NAMALWA (cell line): Measurements from ENCODE around the gene FRMD4A.

ENCODE experiments used
- DNase-seq: peaks from one replicate; pipeline ENCODE4 v3.0.0-alpha.2; 2015; ENCODE audit warnings: low spot score

FRMD4A gene

GRCh38 chr10:13698217-13698616, 632.5 kb downstream of the FRMD4A start:
- DNase-seq = no peak

DNA sequence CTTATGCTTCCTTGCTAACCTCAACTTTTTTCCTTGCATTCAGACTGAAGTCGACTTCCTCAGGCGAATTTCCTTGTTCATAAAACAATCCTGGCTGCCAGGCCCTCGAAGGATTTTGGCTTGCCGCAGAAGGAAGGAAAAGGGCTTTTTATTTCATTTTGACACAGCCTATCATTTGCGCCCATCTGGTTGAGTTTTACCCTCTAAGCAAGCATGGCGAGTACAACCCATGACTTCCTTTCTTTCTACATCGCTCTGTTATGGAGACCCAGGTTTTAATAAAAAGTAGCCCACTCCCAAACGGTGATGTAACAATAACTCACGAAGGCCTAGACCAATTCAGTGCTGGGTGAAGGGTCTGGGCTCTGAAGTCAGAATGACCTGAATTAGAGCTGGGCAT, 634.7 kb downstream of the FRMD4A start:
- DNase-seq = no peak

- no peak for DNase-seq
Measured at GRCh38 chr10:13695588-13695987, 635.1 kb downstream of the FRMD4A start.

GRCh38 chr10:13693783-13694700, 636.7 kb downstream of the FRMD4A start:
- no peak for DNase-seq

DNA sequence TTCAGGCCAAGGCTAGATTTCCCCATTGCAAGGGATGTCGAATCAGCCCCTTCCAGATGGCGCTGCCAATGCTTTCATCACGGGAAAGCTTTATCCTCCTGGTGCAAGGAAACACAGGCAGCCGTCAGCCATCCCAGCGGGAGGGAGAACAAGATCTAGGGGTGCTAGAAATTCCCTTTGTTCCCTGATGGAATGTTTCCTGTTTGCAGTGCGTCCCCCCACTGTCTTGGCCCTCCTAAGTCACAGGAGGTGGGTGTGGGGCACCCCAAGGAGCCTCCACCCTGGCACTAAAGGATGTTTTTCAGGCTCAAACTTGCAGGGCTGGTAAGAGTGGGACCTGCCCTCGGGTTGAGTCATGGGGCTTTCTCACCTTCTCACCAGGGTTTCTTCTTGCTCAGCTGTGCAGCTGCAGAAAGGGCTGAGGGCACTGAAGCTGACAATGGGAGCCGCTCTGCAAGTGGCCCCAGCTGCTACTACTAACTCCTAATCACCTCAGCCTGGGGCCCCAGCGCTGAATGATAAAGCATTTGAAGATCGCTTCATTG, 640.4 kb downstream of the FRMD4A start:
- no peak for DNase-seq

DNA sequence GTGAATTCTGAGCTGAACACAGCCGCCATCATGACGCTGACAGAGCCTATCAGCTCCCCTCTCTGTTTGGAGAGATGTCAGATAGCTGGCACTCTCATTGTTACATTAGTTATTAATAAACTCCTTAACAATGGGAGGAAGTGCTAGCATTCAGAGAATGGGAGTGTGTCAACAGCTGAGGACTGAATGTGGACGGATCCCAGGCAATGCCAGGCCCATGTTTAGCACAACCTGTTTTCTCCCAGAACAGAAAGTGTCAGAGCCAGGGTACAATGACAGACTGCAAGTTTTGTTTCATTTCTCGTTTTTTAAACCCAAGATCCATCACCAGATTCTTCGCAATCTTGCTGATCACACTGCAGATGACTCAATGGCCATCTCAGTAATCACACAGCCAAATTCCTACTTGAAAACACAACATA, 644.4 kb downstream of the FRMD4A start:
- DNase-seq = no peak

DNA sequence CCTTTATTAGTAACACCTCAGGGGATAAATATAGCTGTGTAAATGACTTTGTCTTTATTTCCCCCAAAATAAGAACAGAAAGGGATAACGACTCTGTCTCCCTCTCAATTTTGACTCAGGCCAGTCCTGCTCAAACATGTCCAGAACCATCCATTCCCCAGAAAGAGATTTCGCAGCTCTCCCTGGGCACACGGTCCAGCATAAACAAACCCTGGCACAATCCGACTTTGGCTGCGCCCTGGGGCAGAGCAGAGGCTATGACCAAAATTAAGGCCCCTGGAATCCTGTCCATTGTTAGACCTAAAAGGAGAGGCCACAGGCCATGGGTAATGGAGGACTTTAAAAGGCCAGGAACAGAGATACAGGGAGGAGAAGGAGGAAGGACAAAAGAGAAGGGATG, 644.8 kb downstream of the FRMD4A start:
- no peak for DNase-seq

GRCh38 chr10:13684806-13685482, 645.8 kb downstream of the FRMD4A start:
- no peak for DNase-seq

- DNase-seq = no peak
Measured at GRCh38 chr10:13684252-13684791, 646.4 kb downstream of the FRMD4A start.

DNA sequence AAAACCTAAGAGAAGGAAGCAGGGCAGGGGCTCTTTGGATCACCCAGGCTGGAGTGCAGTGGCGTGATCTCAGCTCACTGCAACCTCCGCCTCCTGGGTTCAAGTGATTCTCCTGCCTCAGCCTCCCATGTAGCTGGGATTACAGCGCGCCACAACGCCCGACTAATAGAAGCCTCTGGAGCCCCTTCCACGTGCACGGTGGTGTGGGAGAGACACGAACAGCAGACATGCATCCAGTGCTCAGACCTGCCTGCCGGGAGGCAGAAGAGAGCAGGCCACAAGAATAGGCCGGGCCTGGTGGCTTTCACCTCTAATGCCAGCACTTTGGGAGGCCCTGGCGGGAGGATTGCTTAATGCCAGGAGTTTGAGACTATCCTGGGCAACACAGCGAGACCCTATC, 647.7 kb downstream of the FRMD4A start:
- DNase-seq = no peak

DNA sequence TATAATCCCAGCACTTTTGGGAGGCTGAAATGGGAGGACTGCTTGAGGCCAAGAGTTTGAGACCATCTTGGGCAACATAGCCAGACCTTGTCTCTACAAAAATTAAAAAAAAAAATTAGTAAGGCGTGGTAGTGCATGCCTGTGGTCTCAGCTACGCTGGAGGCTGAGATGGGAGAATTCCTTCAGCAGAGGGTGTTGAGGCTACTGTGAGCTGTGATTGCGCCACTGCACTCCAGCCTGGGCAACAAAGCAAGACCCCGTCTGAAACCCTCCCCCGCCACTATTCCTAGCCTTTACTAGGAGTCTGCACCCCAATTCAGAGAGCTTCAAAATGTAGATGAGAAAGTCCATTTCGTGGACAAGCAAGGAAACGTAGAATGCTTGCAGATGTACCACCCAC, 648.8 kb downstream of the FRMD4A start:
- DNase-seq = no peak

- no peak for DNase-seq
Measured at GRCh38 chr10:13681528-13681927, 649.2 kb downstream of the FRMD4A start.

GRCh38 chr10:13681095-13681494, 649.6 kb downstream of the FRMD4A start:
- no peak for DNase-seq

- no peak for DNase-seq
Measured at GRCh38 chr10:13678101-13678843, 652.5 kb downstream of the FRMD4A start.

GRCh38 chr10:13674645-13675588, 655.8 kb downstream of the FRMD4A start:
- DNase-seq = no peak

GRCh38 chr10:13673156-13673555, 657.6 kb downstream of the FRMD4A start:
- DNase-seq = no peak

DNA sequence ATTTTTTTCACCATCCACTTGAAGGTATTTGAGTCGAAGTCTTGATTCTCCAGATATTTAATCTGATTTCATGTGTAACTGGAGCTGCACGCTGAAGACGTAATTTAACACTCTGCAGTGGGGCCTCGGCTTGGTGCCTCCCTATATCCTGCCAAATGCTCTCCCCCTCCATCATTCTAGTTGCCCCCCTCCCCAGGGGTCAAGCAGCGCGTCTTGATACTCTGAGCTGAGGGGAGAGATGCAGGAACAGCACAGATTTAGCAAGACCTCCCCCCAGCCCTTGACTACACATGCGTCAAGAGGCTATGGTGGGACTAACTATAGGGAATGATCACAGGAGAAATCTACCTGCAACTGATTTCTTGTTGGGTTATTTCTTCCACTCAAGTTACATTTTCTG, 658.2 kb downstream of the FRMD4A start:
- no peak for DNase-seq

- no peak for DNase-seq
Measured at GRCh38 chr10:13671904-13672303, 658.8 kb downstream of the FRMD4A start.

GRCh38 chr10:13670311-13670710, 660.4 kb downstream of the FRMD4A start:
- DNase-seq = no peak

GRCh38 chr10:13669901-13670300, 660.8 kb downstream of the FRMD4A start:
- DNase-seq = no peak
